ENCODE data around the gene NRAP.

Gene NRAP

DNA sequence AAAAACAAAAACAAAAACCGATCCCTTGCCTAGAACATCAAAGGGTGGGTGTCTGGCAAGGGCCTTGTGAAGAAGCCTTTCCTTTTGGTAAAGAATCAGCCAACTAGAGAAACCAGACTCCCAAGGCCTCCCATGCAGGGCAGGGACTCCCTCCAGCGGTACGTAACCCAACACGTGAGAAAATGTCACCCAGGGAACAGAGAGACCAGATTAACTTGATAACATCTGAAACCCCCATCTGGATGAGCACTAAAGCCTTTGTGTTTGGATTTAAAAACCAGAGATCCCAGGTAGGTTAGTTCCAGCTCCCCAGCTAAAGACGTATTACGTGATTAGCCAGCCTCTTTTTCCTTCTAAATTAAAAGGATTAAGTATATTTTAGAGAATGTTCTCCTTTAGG is 114.0 kb downstream of the NRAP start:
- Histone ChIP-seq H3K4me1 (ENCODE audit: control insufficient read depth, insufficient read depth, low read length, unreplicated experiment) (no peaks in the 10 kb centered on the region), H3K27ac (ENCODE audit: low read depth, low read length) (no peak overlapping the region), H3K79me2 (ENCODE audit: control insufficient read depth, insufficient read depth, low read length, unreplicated experiment) (no peaks in the 10 kb centered on the region), H2AFZ (ENCODE audit: low read length, unreplicated experiment) (no peak overlapping the region), H3K36me3 (ENCODE audit: insufficient read depth, low read length) (no peaks in the 10 kb centered on the region), H3K27me3 (ENCODE audit: insufficient read depth, low read length) (peaks cover 23% of the 10 kb centered on the region), H3K4me3 (ENCODE audit: low read depth, low read length) (no peak overlapping the region)

DNA sequence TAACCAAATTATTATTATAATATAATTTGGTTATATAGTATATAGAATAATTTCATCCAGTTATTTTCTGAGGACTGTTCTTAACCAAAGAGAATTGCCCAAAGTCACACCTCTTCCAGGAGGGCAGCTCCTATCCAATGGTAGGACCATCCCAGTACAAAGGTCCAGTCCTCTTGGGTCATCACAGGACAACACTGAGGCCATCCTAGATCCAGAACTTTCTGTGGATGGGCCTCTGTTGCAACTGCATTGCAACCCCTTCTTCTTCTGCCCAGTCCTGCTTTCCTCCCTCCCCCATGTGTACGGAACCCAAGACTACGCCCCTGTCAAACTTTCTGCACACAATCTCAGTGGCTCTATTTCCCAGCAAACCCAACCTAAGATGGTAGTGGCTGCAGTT is 116.4 kb downstream of the NRAP start:
- Histone ChIP-seq H3K27me3 (ENCODE audit: insufficient read depth, low read length) (peaks cover 2% of the 10 kb centered on the region; the same call in 1 of the 2 replicates), H2AFZ (ENCODE audit: low read length, unreplicated experiment) (no peak overlapping the region), H3K27ac (ENCODE audit: low read depth, low read length) (no peak overlapping the region), H3K36me3 (ENCODE audit: insufficient read depth, low read length) (no peaks in the 10 kb centered on the region), H3K4me3 (ENCODE audit: low read depth, low read length) (no peak overlapping the region), H3K4me1 (ENCODE audit: control insufficient read depth, insufficient read depth, low read length, unreplicated experiment) (no peaks in the 10 kb centered on the region), H3K79me2 (ENCODE audit: control insufficient read depth, insufficient read depth, low read length, unreplicated experiment) (no peaks in the 10 kb centered on the region)

DNA sequence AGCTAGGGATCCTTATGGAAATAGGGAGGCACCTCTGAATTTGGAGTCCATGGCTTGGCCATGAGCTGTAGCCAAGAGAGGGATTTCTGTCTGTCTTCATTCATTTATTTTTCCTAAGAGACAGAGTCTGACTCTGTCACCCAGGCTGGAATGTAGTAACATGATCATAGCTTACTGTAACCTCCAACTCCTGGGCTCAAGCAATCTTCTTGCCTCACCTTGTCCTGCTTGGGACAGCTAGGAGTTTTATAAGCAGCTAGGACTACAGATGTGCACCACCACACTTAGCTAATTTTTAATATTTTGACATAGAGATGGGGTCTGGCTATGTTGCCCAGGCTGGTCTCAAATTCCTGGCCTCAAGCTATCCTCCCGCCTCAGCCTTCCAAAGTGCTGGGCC is 119.4 kb downstream of the NRAP start:
- no peaks in the 10 kb centered on the region for H3K79me2 ChIP-seq (ENCODE audit: control insufficient read depth, insufficient read depth, low read length, unreplicated experiment)
- no peaks in the 10 kb centered on the region for H3K36me3 ChIP-seq (ENCODE audit: insufficient read depth, low read length)
- no peak overlapping the region for H3K4me3 ChIP-seq (ENCODE audit: low read depth, low read length)
- no peak overlapping the region for H3K27ac ChIP-seq (ENCODE audit: low read depth, low read length)
- peaks cover 11% of the 10 kb centered on the region for H3K4me1 ChIP-seq (ENCODE audit: control insufficient read depth, insufficient read depth, low read length, unreplicated experiment)
- no peaks in the 10 kb centered on the region for H3K27me3 ChIP-seq (ENCODE audit: insufficient read depth, low read length)
- no peak overlapping the region for H2AFZ ChIP-seq (ENCODE audit: low read length, unreplicated experiment)

DNA sequence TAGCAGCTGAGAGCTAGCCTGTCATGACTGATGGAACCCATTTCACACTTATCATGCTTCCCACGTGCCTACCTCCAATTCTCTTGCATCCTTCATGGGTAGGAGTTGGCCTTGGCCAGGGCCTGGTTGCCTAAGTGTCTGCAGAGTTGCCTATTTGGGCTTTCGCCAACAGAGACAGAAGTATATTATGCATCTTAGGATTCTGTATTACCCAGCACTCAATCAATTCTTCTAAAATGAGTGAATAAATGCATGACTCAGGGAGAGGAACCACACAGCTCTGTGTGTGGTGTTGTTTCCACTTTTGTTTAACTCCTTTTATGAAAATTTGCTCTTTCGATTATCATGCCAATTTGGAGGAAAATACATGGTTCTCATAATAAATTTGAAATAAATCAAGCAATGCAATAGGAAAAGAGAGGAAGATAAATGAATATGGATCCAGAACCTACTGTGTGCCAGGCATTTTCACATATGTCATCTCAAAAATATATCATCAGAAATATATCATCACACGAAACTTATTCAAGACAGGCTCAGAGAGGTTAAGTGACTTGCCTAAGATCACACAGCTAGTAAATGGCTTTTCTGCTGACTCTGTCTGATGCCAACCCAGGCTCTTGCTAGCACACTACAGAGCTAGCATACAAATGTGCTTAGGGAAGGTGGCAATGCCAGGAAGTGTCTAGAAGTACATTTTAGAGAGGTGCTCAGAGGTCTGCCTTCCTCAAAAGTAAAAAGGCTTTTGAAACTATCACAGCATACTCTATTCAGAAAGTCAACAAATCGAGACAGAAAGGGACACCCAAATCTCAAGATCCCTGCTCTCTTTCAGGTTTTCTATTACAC is 120.5 kb downstream of the NRAP start:
- Histone ChIP-seq H3K27ac (ENCODE audit: low read depth, low read length) (no peak overlapping the region), H3K4me3 (ENCODE audit: low read depth, low read length) (no peak overlapping the region), H3K36me3 (ENCODE audit: insufficient read depth, low read length) (no peaks in the 10 kb centered on the region)

DNA sequence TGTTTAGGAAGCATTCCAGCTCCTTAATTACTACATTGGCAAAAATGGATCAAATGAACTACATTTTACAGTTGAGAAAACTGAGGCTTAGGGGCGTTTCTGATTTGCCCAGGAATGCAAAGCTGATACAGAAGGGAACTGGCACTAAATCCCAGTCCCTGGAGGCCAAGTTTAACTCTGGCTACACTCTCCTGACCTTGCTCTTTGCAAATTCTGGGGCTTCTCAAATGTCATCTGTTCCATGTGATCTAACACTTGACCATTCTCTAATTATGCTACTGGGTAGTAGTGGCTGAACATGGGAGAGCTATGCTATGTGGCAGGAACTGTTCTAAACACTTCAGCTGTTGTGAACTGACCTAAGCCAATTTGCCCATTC is 122.3 kb downstream of the NRAP start:
- H3K27ac ChIP-seq (ENCODE audit: low read depth, low read length): no peak overlapping the region
- H3K4me3 ChIP-seq (ENCODE audit: low read depth, low read length): no peak overlapping the region
- H3K79me2 ChIP-seq (ENCODE audit: control insufficient read depth, insufficient read depth, low read length, unreplicated experiment): no peaks in the 10 kb centered on the region
- H3K36me3 ChIP-seq (ENCODE audit: insufficient read depth, low read length): no peaks in the 10 kb centered on the region
- H2AFZ ChIP-seq (ENCODE audit: low read length, unreplicated experiment): no peak overlapping the region
- H3K27me3 ChIP-seq (ENCODE audit: insufficient read depth, low read length): no peaks in the 10 kb centered on the region
- H3K4me1 ChIP-seq (ENCODE audit: control insufficient read depth, insufficient read depth, low read length, unreplicated experiment): peaks cover 16% of the 10 kb centered on the region

More for the DNA sequence above, 120.5 kb downstream of the NRAP start:
- Histone ChIP-seq H2AFZ (ENCODE audit: low read length, unreplicated experiment) (no peak overlapping the region), H3K79me2 (ENCODE audit: control insufficient read depth, insufficient read depth, low read length, unreplicated experiment) (no peaks in the 10 kb centered on the region), H3K27me3 (ENCODE audit: insufficient read depth, low read length) (no peaks in the 10 kb centered on the region), H3K4me1 (ENCODE audit: control insufficient read depth, insufficient read depth, low read length, unreplicated experiment) (peaks cover 16% of the 10 kb centered on the region)

DNA sequence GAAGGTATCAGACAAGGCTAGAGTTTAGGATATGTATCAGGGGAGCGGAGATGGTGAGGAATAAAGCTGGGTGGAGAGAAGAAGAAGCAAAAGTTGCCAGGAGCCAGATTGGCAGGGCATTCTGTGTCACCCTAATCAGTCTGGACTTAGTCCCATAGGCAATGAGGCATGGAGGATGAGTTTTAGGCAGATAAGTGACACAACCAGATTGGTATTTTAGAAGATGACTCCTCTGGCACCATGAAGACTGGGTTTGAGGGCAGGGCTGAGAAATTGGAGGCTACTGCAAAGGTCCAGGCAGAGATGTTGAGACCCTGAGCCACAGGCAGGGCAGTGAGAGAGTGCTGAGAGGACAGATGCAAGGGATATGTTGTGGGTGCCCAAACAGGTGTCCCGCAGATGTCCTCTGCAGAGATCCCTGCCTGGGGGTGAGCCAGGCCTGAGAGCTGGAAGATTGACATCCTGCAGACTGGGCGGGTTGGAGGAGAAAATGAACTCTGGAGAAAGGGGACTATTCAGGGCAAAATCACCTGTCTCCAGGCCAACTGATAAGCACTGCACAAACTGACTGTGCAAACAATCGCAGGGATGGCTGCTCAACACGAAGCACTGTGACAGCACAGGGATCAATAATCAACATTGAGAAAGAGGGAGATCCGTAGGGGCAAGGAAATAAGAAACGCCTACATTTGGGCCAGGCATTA is 122.8 kb downstream of the NRAP start:
- Histone ChIP-seq H3K36me3 (ENCODE audit: insufficient read depth, low read length) (no peaks in the 10 kb centered on the region), H3K27ac (ENCODE audit: low read depth, low read length) (no peak overlapping the region), H2AFZ (ENCODE audit: low read length, unreplicated experiment) (no peak overlapping the region), H3K4me1 (ENCODE audit: control insufficient read depth, insufficient read depth, low read length, unreplicated experiment) (peaks cover 16% of the 10 kb centered on the region), H3K79me2 (ENCODE audit: control insufficient read depth, insufficient read depth, low read length, unreplicated experiment) (no peaks in the 10 kb centered on the region), H3K27me3 (ENCODE audit: insufficient read depth, low read length) (no peaks in the 10 kb centered on the region), H3K4me3 (ENCODE audit: low read depth, low read length) (no peak overlapping the region)

DNA sequence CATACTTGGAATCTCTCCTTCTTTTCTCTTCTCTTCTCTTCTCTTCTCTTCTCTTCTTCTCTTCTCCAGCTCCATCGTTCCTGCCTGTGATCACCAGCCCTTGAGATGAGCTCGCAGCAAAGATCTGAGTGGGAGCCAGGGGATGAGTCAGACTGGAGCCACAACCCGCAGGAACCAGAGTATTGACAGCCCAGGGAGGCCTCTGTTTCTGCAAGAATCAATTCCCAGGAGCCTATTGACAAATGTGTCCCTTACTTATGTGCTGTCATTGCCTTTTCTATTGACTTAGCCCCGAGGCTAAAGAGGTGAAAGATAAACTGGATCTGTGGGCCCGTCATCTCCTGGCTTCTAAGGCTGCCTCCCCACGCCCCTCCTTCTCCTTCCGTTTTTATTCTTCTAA is 124.1 kb downstream of the NRAP start:
- Histone ChIP-seq H3K27ac (ENCODE audit: low read depth, low read length) (no peak overlapping the region), H3K4me1 (ENCODE audit: control insufficient read depth, insufficient read depth, low read length, unreplicated experiment) (peaks cover 16% of the 10 kb centered on the region), H3K4me3 (ENCODE audit: low read depth, low read length) (no peak overlapping the region), H3K27me3 (ENCODE audit: insufficient read depth, low read length) (no peaks in the 10 kb centered on the region), H3K79me2 (ENCODE audit: control insufficient read depth, insufficient read depth, low read length, unreplicated experiment) (no peaks in the 10 kb centered on the region), H3K36me3 (ENCODE audit: insufficient read depth, low read length) (no peaks in the 10 kb centered on the region), H2AFZ (ENCODE audit: low read length, unreplicated experiment) (no peak overlapping the region)
